Heart right ventricle (tissue), 16 donors: ENCODE results near the gene HLA-DPA1. TPM values are rescaled to one million over a fixed set of nuclear protein-coding genes. Genes with fewer than 3 reads are reported as not detected.
A peak's percentile ranks its signal among the peaks of the same experiment; 100 is the strongest.

ENCODE experiments used
- ATAC-seq, 8 donors: fragments of 200-7000 bp; cut with Tn5 transposase; one replicate each; pipeline ENCODE4 v1.9.1; 2020; ENCODE audit warnings: mild to moderate bottlenecking in 8 of 8, moderate library complexity in 8 of 8, moderate number of reproducible peaks in 1 of 8
- DNase-seq, 2 donors: peaks; one replicate each; pipeline ENCODE4 v3.0.0-alpha.2; 2020
- H3K27ac ChIP-seq, 10 donors: fragments of 200-600 bp; sonication (generic) in 2 of 10; one replicate each; pipeline versions ENCODE4 v1.5.0 to v1.8.0; 2020 to 2022; ENCODE audit warnings: mild to moderate bottlenecking in 3 of 10
- H3K27me3 ChIP-seq, 7 donors: fragments of 200-600 bp; one replicate each; pipeline ENCODE4 v1.8.0; 2021 to 2022; ENCODE audit warnings: mild to moderate bottlenecking in 2 of 7
- H3K36me3 ChIP-seq, 9 donors: fragments of 200-600 bp; sonication (generic) in 1 of 9; one replicate each; pipeline versions ENCODE4 v1.5.0 to v1.8.0; 2020 to 2022; ENCODE audit warnings: mild to moderate bottlenecking in 2 of 9
- H3K4me1 ChIP-seq, 9 donors: fragments of 200-600 bp; sonication (generic) in 1 of 9; one replicate each; pipeline versions ENCODE4 v1.5.0 to v1.8.0; 2020 to 2022; ENCODE audit warnings: mild to moderate bottlenecking in 4 of 9
- H3K4me3 ChIP-seq, 10 donors: fragments of 200-600 bp; sonication (generic) in 2 of 10; one replicate each; pipeline versions ENCODE4 v1.5.0 to v1.8.0; 2020 to 2022; ENCODE audit warnings: mild to moderate bottlenecking in 7 of 10, moderate library complexity in 2 of 10
- H3K9me3 ChIP-seq, 11 donors: fragments of 200-600 bp in 10 of 11; sonication (generic) in 2 of 11; one replicate each; pipeline versions ENCODE4 v1.5.0 to v1.8.0; 2013 to 2022; ENCODE audit warnings: mild to moderate bottlenecking in 2 of 11, control low read depth in 1 of 11, moderate library complexity in 1 of 11
- CTCF ChIP-seq, 9 donors: fragments of 200-600 bp; sonication (generic) in 2 of 9; IDR thresholded peaks; one replicate each; pipeline versions ENCODE4 v1.5.0 to v1.8.0; 2021 to 2022; ENCODE audit warnings: antibody characterized with exemption in 9 of 9, mild to moderate bottlenecking in 5 of 9, moderate library complexity in 1 of 9
- WGBS, 2 donors: extraction: QIAGEN DNeasy Blood & Tissue Kit; methylation state at CpG; one replicate each; pipeline ENCODE4 v1.1.7; 2013; ENCODE audit warnings: inconsistent platforms in 1 of 2; 5-methylcytosine and 5-hydroxymethylcytosine counted together
- intact Hi-C, 10 donors: fragments of 100-400 bp; cut with DNase I; formaldehyde crosslinking; loops; one replicate each; pipeline versions ENCODE4 v1.11.1 to v1.14.2; 2022
- polyA plus RNA-seq, 2 donors: library from polyadenylated mRNA; stranded (reverse); fragments of 200-250 nt; gene quantifications; one replicate each; pipeline ENCODE4 v1.2.3, GENCODE V29; 2013
- total RNA-seq, 10 donors: library from RNA; stranded (reverse); fragmentation: NEBNext Ultra II Directional in 3 of 10; extraction: Animal tissue kit (Norgen Biotek cat#: 25700) in 3 of 10; gene quantifications; one replicate each; pipeline versions ENCODE4 v1.2.1 to v1.2.4, GENCODE V29; 2021 to 2023
- donor health status: Arrhythmogenic right ventricular cardiomyopathy.
- donor health status: ischemic (EF 13 %, LVEDD 7.1; RV severe dilation, severe dysfunction).
- donor health status: healthy with polysubstance abuse.
- donor health status: DM: no; HTN: yes; CAD: no.
- donor health status: DM: no; HTN: no; CAD: no.
- donor health status: ischemic (EF 25% LVEDD 6.9; RV normal size, moderate dysfunction).
- donor health status: ischemic (EF 25% LVEDD 5.7; RV mildly dilated, moderate dysfunction).
- donor health status: healthy.
- donor health status: DM: yes; HTN: yes; CAD: no.
- donor health status: Ischemic cardiomyopathy.
- donor health status: ischemic (EF 35%, LVEDD 5.7; RV mildly dilated, moderate dysfunction).
- donor health status: nonischemic (EF 11% LVEDD 7.7; RV severe dilation, severe dysfunction).
- donor health status: DM: yes; HTN: yes; CAD: no.
- donor health status: PGD.
- donor health status: ischemic (EF 29% LVEDD 5.4; RV normal size, mild dysfunction).
- donor health status: nonischemic (EF 23%, LVEDD 6.1; RV moderate dilation, normal function).

Gene HLA-DPA1
- total and polyA plus RNA-seq, 12 donors, result 17.8 to 328 (median 47.5) TPM

GRCh38 chr6:33021917-33022316 is 51.5 kb downstream of the HLA-DPA1 start:
- WGBS, 2 donors, result 89 to 95% methylated on average over 11 of the region's 11 CpGs
- Histone ChIP-seq H3K4me1 (peaks cover 0 to 38% (median 34%) of the 10 kb centered on the region in 9 donors), H3K27ac (no peak overlapping the region), H3K4me3 (no peak overlapping the region), H3K36me3 (no peaks in the 10 kb centered on the region), H3K9me3 (no peaks in the 10 kb centered on the region), H3K27me3 (no peaks in the 10 kb centered on the region)
- no peak for TF ChIP-seq CTCF (IDR thresholded peaks at IDR 0.05)
- intact Hi-C loops, result no loop called here
- DNase-seq, result no peak
- no peak for ATAC-seq

- Histone ChIP-seq H3K4me1 (peaks cover 0 to 59% (median 48%) of the 10 kb centered on the region in 9 donors), H3K36me3 (no peaks in the 10 kb centered on the region), H3K4me3 (peak overlapping the region in 6 of 10 donors; percentile 20 to 43 (median 30)), H3K9me3 (no peaks in the 10 kb centered on the region), H3K27ac (peak overlapping the region; percentile 72 to 95 (median 89)), H3K27me3 (peaks cover 0 to 5% (median 0%) of the 10 kb centered on the region in 7 donors)
- TF ChIP-seq CTCF (IDR thresholded peaks at IDR 0.05), result no peak
- intact Hi-C loops, result loop anchor here (2.0 to 10.0 kb wide), 6 partner anchors 58 to 228 kb away; partner anchors contain the start of gene HLA-DPB1 (in 1 of the 10)
- ATAC-seq, result peak in 1 of 8 donors; percentile 21
- DNase-seq, result no peak
Measured at GRCh38 chr6:33019372-33019771, 54.1 kb downstream of the HLA-DPA1 start.

- intact Hi-C loops, result loop anchor here (2.0 to 10.0 kb wide), 6 partner anchors 58 to 228 kb away; partner anchors contain the start of gene HLA-DPB1 (in 1 of the 10)
- Histone ChIP-seq H3K36me3 (no peaks in the 10 kb centered on the region), H3K9me3 (no peaks in the 10 kb centered on the region), H3K4me1 (peaks cover 0 to 61% (median 48%) of the 10 kb centered on the region in 9 donors), H3K27ac (peak overlapping the region; percentile 72 to 95 (median 89)), H3K4me3 (peak overlapping the region in 7 of 10 donors; percentile 10 to 43 (median 29)), H3K27me3 (peaks cover 0 to 9% (median under 1%) of the 10 kb centered on the region in 7 donors)
- ATAC-seq, result peak; percentile 79 to 92 (median 86)
- peak in 1 of 2 donors; percentile 82 for DNase-seq
- 10 to 22% methylated on average over 6 of the region's 6 CpGs for WGBS, 2 donors
- no peak for TF ChIP-seq CTCF (IDR thresholded peaks at IDR 0.05)
Measured at GRCh38 chr6:33018904-33019303, 54.5 kb downstream of the HLA-DPA1 start.

GRCh38 chr6:33018418-33018817 is 55.0 kb downstream of the HLA-DPA1 start:
- Histone ChIP-seq H3K4me1 (peaks cover 0 to 64% (median 48%) of the 10 kb centered on the region in 9 donors), H3K27ac (peak overlapping the region; percentile 72 to 95 (median 89)), H3K27me3 (peaks cover 0 to 14% (median 5%) of the 10 kb centered on the region in 7 donors), H3K4me3 (peak overlapping the region in 6 of 10 donors; percentile 20 to 43 (median 30)), H3K9me3 (no peaks in the 10 kb centered on the region), H3K36me3 (no peaks in the 10 kb centered on the region)
- no peak for TF ChIP-seq CTCF (IDR thresholded peaks at IDR 0.05)
- DNase-seq, result no peak
- intact Hi-C loops, result loop anchor here (2.0 to 10.0 kb wide), 6 partner anchors 59 to 229 kb away; partner anchors contain the start of gene HLA-DPB1 (in 1 of the 10)
- no peak for ATAC-seq
